DMS79 treated with DMSO at 0.1 percent for 48 hours (cell line): ENCODE results near the gene BAIAP2.
"Not testable (repeated sequence)": the region's sequence is repeated elsewhere in the genome, so short reads cannot be mapped to it uniquely, and the experiment has no call there.

ENCODE experiments used
- DNase-seq: peaks from one replicate; lab custom pipeline; 2025; lab: John Stamatoyannopoulos, UW

BAIAP2 gene

GRCh38 chr17:81025065-81025740 is 9.7 kb upstream of the BAIAP2 start:
- no peak for DNase-seq

GRCh38 chr17:81025741-81026129 is 9.2 kb upstream of the BAIAP2 start:
- DNase-seq, result no peak

- no peak for DNase-seq
Measured at GRCh38 chr17:81026266-81027036, 8.5 kb upstream of the BAIAP2 start.

- DNase-seq, result no peak
Measured at GRCh38 chr17:81027038-81027437, 7.9 kb upstream of the BAIAP2 start.

- DNase-seq, result no peak
Measured at GRCh38 chr17:81027591-81028505, 7.1 kb upstream of the BAIAP2 start.

GRCh38 chr17:81028506-81028858 is 6.5 kb upstream of the BAIAP2 start:
- no peak for DNase-seq

- DNase-seq, result no peak
Measured at GRCh38 chr17:81029859-81030258, 5.1 kb upstream of the BAIAP2 start.

GRCh38 chr17:81030312-81030711 is 4.6 kb upstream of the BAIAP2 start:
- DNase-seq, result not testable (repeated sequence)

- DNase-seq, result no peak
Measured at GRCh38 chr17:81030741-81031565, 4.0 kb upstream of the BAIAP2 start.

GRCh38 chr17:81031566-81032550 is 3.1 kb upstream of the BAIAP2 start:
- no peak for DNase-seq

GRCh38 chr17:81032641-81033480 is 2.1 kb upstream of the BAIAP2 start:
- DNase-seq, result no peak

GRCh38 chr17:81033535-81034167 is 1.3 kb upstream of the BAIAP2 start:
- DNase-seq, result no peak

- no peak for DNase-seq
Measured at GRCh38 chr17:81034168-81034777, 678 bp upstream of the BAIAP2 start.

- DNase-seq, result no peak
Measured at GRCh38 chr17:81035521-81036196, 708 bp downstream of the BAIAP2 start.

- DNase-seq, result peak; percentile 8
Measured at GRCh38 chr17:81036197-81036941, 1.4 kb downstream of the BAIAP2 start.

- no peak for DNase-seq
Measured at GRCh38 chr17:81037026-81037797, 2.3 kb downstream of the BAIAP2 start.
